PC-9 (cell line): ENCODE data around the gene CCDC28B. TPM values are rescaled to one million over a fixed set of nuclear protein-coding genes. Genes with fewer than 3 reads are reported as not detected.

Experiments used
- BruUV-seq: library from RNA; stranded (reverse); fragments of 400-500 nt; replicated peaks from 2 replicates; lab custom pipeline; 2021; lab: Mats Ljungman, UMichigan
- CTCF ChIA-PET: fragments of 300-600 bp; sonication (Branson Sonifier 250); formaldehyde crosslinking; loops from one replicate; lab custom pipeline; 2022; ENCODE audit warnings: antibody characterized with exemption; lab: Charles Lee
- POLR2A ChIA-PET: fragments of 300-600 bp; sonication (Branson Sonifier 250); formaldehyde crosslinking; loops from one replicate; lab custom pipeline; 2022; ENCODE audit warnings: antibody characterized with exemption; ENCODE audit not compliant: unreplicated experiment; lab: Charles Lee
- DNase-seq, 2 experiments: peaks; one replicate each; pipeline versions ENCODE4 v3.0.0 to v3.0.0-alpha.2; 2015 to 2022; ENCODE audit warnings: mixed read lengths in 1 of 2
- H2AFZ ChIP-seq: fragments of 200-600 bp; sonication (generic); 2 replicates; pipeline ENCODE4 v1.8.1; 2017; ENCODE audit warnings: antibody characterized with exemption
- H3F3A ChIP-seq: fragments of 200-600 bp; sonication (generic); 2 replicates; pipeline ENCODE4 v1.8.1; 2017; ENCODE audit warnings: antibody characterized with exemption, mild to moderate bottlenecking, low read depth; ENCODE audit not compliant: insufficient read depth
- H3K27ac ChIP-seq: fragments of 200-600 bp; sonication (generic); 2 replicates; pipeline ENCODE4 v1.6.1; 2016; ENCODE audit warnings: mixed run types
- H3K27me3 ChIP-seq: fragments of 200-600 bp; sonication (generic); 2 replicates; pipeline ENCODE4 v1.6.1; 2016; ENCODE audit warnings: low read depth, mixed run types; ENCODE audit not compliant: insufficient read depth
- H3K36me3 ChIP-seq: fragments of 200-600 bp; sonication (generic); 2 replicates; pipeline ENCODE4 v1.6.1; 2016; ENCODE audit warnings: low read depth, mixed run types
- H3K4me1 ChIP-seq: fragments of 200-600 bp; sonication (generic); replicated peaks from 2 replicates; pipeline ENCODE4 v1.6.1; 2016; ENCODE audit warnings: mixed run types; ENCODE audit not compliant: insufficient read depth
- H3K4me2 ChIP-seq: fragments of 200-600 bp; sonication (generic); 2 replicates; pipeline ENCODE4 v1.6.1; 2017; ENCODE audit warnings: mixed run types
- H3K4me3 ChIP-seq: fragments of 200-600 bp; sonication (generic); 2 replicates; pipeline ENCODE4 v1.6.1; 2016; ENCODE audit warnings: mixed run types
- H3K79me2 ChIP-seq: fragments of 200-600 bp; sonication (generic); 2 replicates; pipeline ENCODE4 v1.6.1; 2017; ENCODE audit warnings: low read depth, mixed run types
- H3K9me2 ChIP-seq: fragments of 200-600 bp; sonication (generic); 2 replicates; pipeline ENCODE4 v1.8.1; 2017; ENCODE audit warnings: mild to moderate bottlenecking; ENCODE audit not compliant: insufficient read depth
- H3K9me3 ChIP-seq: fragments of 200-600 bp; sonication (generic); 2 replicates; pipeline ENCODE4 v1.8.1; 2016; ENCODE audit warnings: low read depth; ENCODE audit not compliant: insufficient read depth
- H4K20me1 ChIP-seq: fragments of 200-600 bp; sonication (generic); 2 replicates; pipeline ENCODE4 v1.8.1; 2017; ENCODE audit not compliant: insufficient read depth
- CTCF ChIP-seq: fragments of 200-600 bp; sonication (generic); conservative IDR thresholded peaks from 2 replicates; pipeline ENCODE4 v1.6.1; 2017; ENCODE audit warnings: mixed run types, antibody characterized with exemption, mild to moderate bottlenecking, moderate library complexity
- EZH2 ChIP-seq: fragments of 200-600 bp; sonication (generic); IDR thresholded peaks from 2 replicates; pipeline ENCODE4 v1.8.0; 2017; ENCODE audit warnings: antibody characterized with exemption, low read depth
- intact Hi-C: fragments of 100-400 bp; cut with micrococcal nuclease; formaldehyde crosslinking; loops from one replicate; pipeline ENCODE4 v1.10.0; 2022; ENCODE audit not compliant: unreplicated experiment
- total RNA-seq: library from RNA; stranded (reverse); gene quantifications from 2 replicates; pipeline ENCODE4 v1.2.3, GENCODE V29; 2021

CCDC28B gene
- total RNA-seq, 1 experiment from 2014 or later: 4.4 TPM

GRCh38 chr1:32181563-32181962 lies 18.8 kb upstream of the CCDC28B start:
- peaks cover 21% of the 10 kb centered on the region; the same call in 1 of the 2 replicates for H4K20me1 ChIP-seq
- no peaks in the 10 kb centered on the region for H3K9me3 ChIP-seq
- peaks cover 43% of the 10 kb centered on the region for H3K36me3 ChIP-seq
- ChIA-PET POLR2A (no interaction called here), CTCF (no interaction called here)
- intact Hi-C loops: no loop called here
- peak overlapping the region; percentile 84 for H3K4me2 ChIP-seq
- no peak overlapping the region for H3K27ac ChIP-seq
- no peaks in the 10 kb centered on the region for H3K27me3 ChIP-seq
- H3F3A ChIP-seq: peaks cover 41% of the 10 kb centered on the region
- peaks cover 57% of the 10 kb centered on the region for H3K79me2 ChIP-seq
- H2AFZ ChIP-seq: no peak overlapping the region
- BruUV-seq: no TSS peak
- peaks cover 29% of the 10 kb centered on the region for H3K4me1 ChIP-seq
- no peak for DNase-seq
- H3K9me2 ChIP-seq: no peaks in the 10 kb centered on the region
- no peak overlapping the region for H3K4me3 ChIP-seq
- TF ChIP-seq EZH2 (no peak), CTCF (no peak)

- intact Hi-C loops: no loop called here
- Histone ChIP-seq H3K27ac (no peak overlapping the region), H3K4me3 (no peak overlapping the region), H3K4me1 (peaks cover 29% of the 10 kb centered on the region), H3K9me3 (no peaks in the 10 kb centered on the region), H3K27me3 (no peaks in the 10 kb centered on the region), H3F3A (peaks cover 39% of the 10 kb centered on the region), H3K9me2 (no peaks in the 10 kb centered on the region), H3K4me2 (peak overlapping the region; percentile 84; the same call in 1 of the 2 replicates), H3K79me2 (peaks cover 62% of the 10 kb centered on the region), H4K20me1 (peaks cover 26% of the 10 kb centered on the region; the same call in 1 of the 2 replicates), H3K36me3 (peaks cover 48% of the 10 kb centered on the region), H2AFZ (no peak overlapping the region)
- ChIA-PET CTCF (no interaction called here), POLR2A (no interaction called here)
- DNase-seq: no peak
- BruUV-seq: no TSS peak
- TF ChIP-seq CTCF: no peak
- no peak for TF ChIP-seq EZH2
These were observed 18.3 kb upstream of the CCDC28B start for GRCh38 chr1:32182060-32182459.

GRCh38 chr1:32184650-32185049 lies 15.7 kb upstream of the CCDC28B start:
- H3K4me3 ChIP-seq: no peak overlapping the region
- H3K36me3 ChIP-seq: peaks cover 72% of the 10 kb centered on the region
- BruUV-seq: no TSS peak
- DNase-seq: no peak
- no peak overlapping the region for H3K27ac ChIP-seq
- peaks cover 67% of the 10 kb centered on the region for H3K79me2 ChIP-seq
- no peak overlapping the region for H2AFZ ChIP-seq
- H3K4me1 ChIP-seq: peaks cover 12% of the 10 kb centered on the region
- H4K20me1 ChIP-seq: peaks cover 28% of the 10 kb centered on the region; the same call in 1 of the 2 replicates
- no peaks in the 10 kb centered on the region for H3K9me2 ChIP-seq
- POLR2A ChIA-PET: no interaction called here
- intact Hi-C loops: no loop called here
- H3K9me3 ChIP-seq: no peaks in the 10 kb centered on the region
- peaks cover 17% of the 10 kb centered on the region; the same call in 1 of the 2 replicates for H3F3A ChIP-seq
- H3K4me2 ChIP-seq: no peak overlapping the region
- H3K27me3 ChIP-seq: no peaks in the 10 kb centered on the region
- CTCF ChIA-PET: no interaction called here
- TF ChIP-seq CTCF (no peak), EZH2 (no peak)
